HCT116 (cell line): ENCODE measurements around the gene LMNTD1. TPM values are rescaled to one million over a fixed set of nuclear protein-coding genes. Genes with fewer than 3 reads are reported as not detected.
A peak's percentile ranks its signal among the peaks of the same experiment; 100 is the strongest.

Experiments used
- ATAC-seq: fragments of 200-7000 bp; cut with Tn5 transposase; 2 replicates; pipeline ENCODE4 v1.9.1; 2020; ENCODE audit warnings: mild to moderate bottlenecking, moderate library complexity
- BruUV-seq: library from RNA; stranded (reverse); fragments of 400-500 nt; replicated peaks from 2 replicates; lab custom pipeline; 2021; lab: Mats Ljungman, UMichigan
- CTCF ChIA-PET: fragments of 300-600 bp; sonication (Branson Sonifier 250); formaldehyde crosslinking; loops from one replicate; lab custom pipeline; 2021; ENCODE audit warnings: antibody characterized with exemption; lab: Charles Lee
- POLR2A ChIA-PET: fragments of 300-600, 350-600 bp; sonication (Branson Sonifier 250); formaldehyde crosslinking; loops from one replicate; lab custom pipeline; 2021; ENCODE audit warnings: antibody characterized with exemption; lab: Charles Lee
- RAD21 ChIA-PET, 2 experiments: fragments of 300-600 bp; sonication (Branson Sonifier 250); formaldehyde crosslinking; loops; one replicate each; lab custom pipeline; 2023; ENCODE audit warnings: low total read pairs in 2 of 2; ENCODE audit not compliant: uncharacterized antibody in 2 of 2, unreplicated experiment in 2 of 2, low non-redundant PET in 1 of 2; lab: Charles Lee
- DNase-seq: peaks from one replicate; pipeline ENCODE4 v3.0.0-alpha.2; 2010; ENCODE audit warnings: low read depth, low spot score
- H2AFZ ChIP-seq: fragments of 200-600 bp; shearing (Covaris generic), sonication (generic); 2 replicates; pipeline ENCODE4 v1.6.1; 2017; ENCODE audit warnings: low read depth, mixed run types, mixed read lengths, antibody characterized with exemption, low read length; ENCODE audit not compliant: poor library complexity, severe bottlenecking
- H3K27ac ChIP-seq: 2 replicates; pipeline ENCODE4 v1.5.1; 2012; ENCODE audit warnings: low read depth, low read length
- H3K27me3 ChIP-seq: fragments of 200-600 bp; sonication (generic); 2 replicates; pipeline ENCODE4 v1.6.1; 2016; ENCODE audit warnings: mixed run types, low read length, mixed read lengths; ENCODE audit not compliant: insufficient read depth
- H3K36me3 ChIP-seq, 2 experiments: fragments of 200-500 bp in 1 of 2; fragments of 200-600 bp in 1 of 2; sonication (Bioruptor generic) in 1 of 2; sonication (generic) in 1 of 2; 2 replicates each; pipeline versions ENCODE4 v1.5.1 to v1.6.1; 2014 to 2016; ENCODE audit warnings: low read length in 2 of 2, inconsistent platforms in 1 of 2, mixed read lengths in 1 of 2, mixed run types in 1 of 2; ENCODE audit not compliant: insufficient read depth in 2 of 2, control insufficient read depth in 1 of 2
- H3K4me1 ChIP-seq, 2 experiments: fragments of 200-600 bp in 1 of 2; sonication (generic) in 1 of 2; 2 replicates each; pipeline versions ENCODE4 v1.5.1 to v1.6.1; 2012 to 2017; ENCODE audit warnings: low read length in 2 of 2, inconsistent platforms in 1 of 2, mild to moderate bottlenecking in 1 of 2, mixed read lengths in 1 of 2, mixed run types in 1 of 2, moderate library complexity in 1 of 2; ENCODE audit not compliant: insufficient read depth in 2 of 2, control insufficient read depth in 1 of 2
- H3K4me2 ChIP-seq: fragments of 200-600 bp; sonication (generic); 2 replicates; pipeline ENCODE4 v1.6.1; 2017; ENCODE audit warnings: mixed run types, low read length, mixed read lengths
- H3K4me3 ChIP-seq, 2 experiments: fragments of 200-600 bp in 1 of 2; sonication (generic) in 1 of 2; replicated peaks in 1 of 2; 2 replicates each; pipeline ENCODE4 v1.5.1; 2011 to 2016; ENCODE audit warnings: low read length in 2 of 2, control low read depth in 1 of 2, low read depth in 1 of 2, mild to moderate bottlenecking in 1 of 2, mixed read lengths in 1 of 2, mixed run types in 1 of 2
- H3K79me2 ChIP-seq: fragments of 200-600 bp; sonication (generic); 2 replicates; pipeline ENCODE4 v1.6.1; 2017; ENCODE audit warnings: mild to moderate bottlenecking, mixed run types, low read length, moderate library complexity, mixed read lengths; ENCODE audit not compliant: insufficient read depth
- H3K9ac ChIP-seq: fragments of 200-600 bp; sonication (generic); 2 replicates; pipeline ENCODE4 v1.6.1; 2016; ENCODE audit warnings: low read length, mixed read lengths
- H3K9me2 ChIP-seq: fragments of 200-600 bp; sonication (generic), shearing (Covaris generic); 2 replicates; pipeline ENCODE4 v1.6.1; 2017; ENCODE audit warnings: mixed run types, mild to moderate bottlenecking, moderate library complexity; ENCODE audit not compliant: insufficient read depth
- H3K9me3 ChIP-seq, 2 experiments: fragments of 200-500 bp in 1 of 2; fragments of 200-600 bp in 1 of 2; sonication (Bioruptor generic) in 1 of 2; sonication (generic) in 1 of 2; 2 replicates each; pipeline ENCODE4 v1.6.1; 2014 to 2017; ENCODE audit warnings: low read length in 2 of 2, mixed read lengths in 2 of 2, inconsistent platforms in 1 of 2, low read depth in 1 of 2, mild to moderate bottlenecking in 1 of 2, mixed run types in 1 of 2, moderate library complexity in 1 of 2; ENCODE audit not compliant: control insufficient read depth in 1 of 2, insufficient read depth in 1 of 2
- H4K20me1 ChIP-seq: fragments of 200-600 bp; sonication (generic), shearing (Covaris generic); 2 replicates; pipeline ENCODE4 v1.6.1; 2017; ENCODE audit warnings: mixed run types, mild to moderate bottlenecking, moderate library complexity; ENCODE audit not compliant: insufficient read depth
- ELF1 ChIP-seq: IDR thresholded peaks from 2 replicates; pipeline ENCODE4 v1.6.1; 2012; ENCODE audit warnings: low read depth, borderline replicate concordance
- EZH2phosphoT487 ChIP-seq: fragments of 200-600 bp; IDR thresholded peaks from 2 replicates; pipeline ENCODE4 v1.6.1; 2018; ENCODE audit warnings: antibody characterized with exemption, borderline replicate concordance
- FOSL1 ChIP-seq: IDR thresholded peaks from 2 replicates; pipeline ENCODE4 v1.6.1; 2012; ENCODE audit warnings: low read depth
- JUND ChIP-seq: IDR thresholded peaks from 2 replicates; pipeline ENCODE4 v1.6.1; 2012
- POLR2A ChIP-seq: IDR thresholded peaks from 2 replicates; pipeline ENCODE4 v1.7.0; 2011; ENCODE audit warnings: borderline replicate concordance; ENCODE audit not compliant: insufficient read depth, insufficient read length; ENCODE audit errors: extremely low read depth
- POLR2AphosphoS5 ChIP-seq: IDR thresholded peaks from 2 replicates; pipeline ENCODE4 v1.6.1; 2011; ENCODE audit warnings: mild to moderate bottlenecking, low read depth, low read length, moderate library complexity
- RAD21 ChIP-seq: IDR thresholded peaks from 2 replicates; pipeline ENCODE4 v1.6.1; 2012; ENCODE audit warnings: low read depth, mild to moderate bottlenecking
- REST ChIP-seq: IDR thresholded peaks from 2 replicates; pipeline ENCODE4 v1.6.1; 2012; ENCODE audit warnings: low read depth
- SRF ChIP-seq: IDR thresholded peaks from 2 replicates; pipeline ENCODE4 v1.6.1; 2012; ENCODE audit warnings: low read depth
- YY1 ChIP-seq: IDR thresholded peaks from 2 replicates; pipeline ENCODE4 v1.6.1; 2011; ENCODE audit warnings: low read length, low read depth, moderate library complexity, mild to moderate bottlenecking; ENCODE audit not compliant: insufficient replicate concordance; ENCODE audit errors: extremely low read depth
- ZFX ChIP-seq: fragments of 450-650 bp; IDR thresholded peaks from 2 replicates; pipeline ENCODE4 v1.6.1; 2017
- ZNF274 ChIP-seq: fragments of 200-500 bp; sonication (Bioruptor generic); IDR thresholded peaks from 2 replicates; pipeline ENCODE4 v1.6.1; 2014; ENCODE audit warnings: mild to moderate bottlenecking, low read depth, low read length, inconsistent platforms
- intact Hi-C: fragments of 100-400 bp; cut with micrococcal nuclease; formaldehyde crosslinking; loops from 2 replicates; pipeline ENCODE4 v1.10.0; 2022
- total RNA-seq: library from RNA; stranded (reverse); gene quantifications from one replicate; pipeline ENCODE4 v1.2.1, GENCODE V29; 2021; ENCODE audit not compliant: unreplicated experiment
- TF ChIP-seq, protein P1 (sequence below), 3 experiments: fragments of 200-600 bp in 1 of 3; sonication (generic) in 1 of 3; IDR thresholded peaks in 2 of 3; conservative IDR thresholded peaks in 1 of 3; 2 replicates each; pipeline ENCODE4 v1.5.1; 2012 to 2017; ENCODE audit warnings: low read depth in 2 of 3, low read length in 2 of 3, antibody characterized with exemption in 1 of 3, borderline replicate concordance in 1 of 3, control low read depth in 1 of 3, mild to moderate bottlenecking in 1 of 3, mixed read lengths in 1 of 3, mixed run types in 1 of 3, moderate library complexity in 1 of 3; ENCODE audit not compliant: insufficient read depth in 1 of 3
- TF ChIP-seq, protein P2 (sequence below): IDR thresholded peaks from 2 replicates; pipeline ENCODE4 v1.6.1; 2012

LMNTD1 gene
- total RNA-seq, 1 experiment from 2014 or later: not detected

DNA sequence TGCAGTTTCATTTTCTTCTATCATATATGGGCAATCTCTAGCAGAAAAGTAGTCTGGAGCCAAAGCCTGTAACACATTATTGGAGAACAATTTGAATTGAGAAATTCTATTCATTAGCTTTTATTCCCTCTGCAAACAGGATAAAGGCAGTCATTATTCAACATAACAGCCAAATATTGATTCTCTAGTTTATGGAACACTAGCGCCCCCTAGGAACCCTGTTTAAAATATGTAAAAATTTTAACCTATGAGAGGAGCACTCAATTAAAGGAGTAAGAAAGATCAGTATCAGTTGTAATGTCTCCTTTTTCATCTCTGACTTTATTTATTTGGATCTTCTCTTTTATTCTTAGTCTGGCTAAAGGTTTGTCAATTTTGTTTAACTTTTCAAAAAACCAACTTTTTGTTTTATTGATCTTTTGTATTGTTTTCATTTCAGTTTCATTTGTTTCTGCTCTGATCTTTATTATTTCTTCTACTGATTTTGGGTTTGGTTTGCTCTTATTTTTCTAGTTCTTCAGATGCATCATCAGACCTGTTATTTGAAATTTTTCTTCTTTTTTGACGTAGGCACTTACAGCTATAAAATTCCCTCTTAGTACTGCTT, 4.8 kb upstream of the LMNTD1 start:
- no peak for TF ChIP-seq REST
- TF ChIP-seq, protein P1, sequence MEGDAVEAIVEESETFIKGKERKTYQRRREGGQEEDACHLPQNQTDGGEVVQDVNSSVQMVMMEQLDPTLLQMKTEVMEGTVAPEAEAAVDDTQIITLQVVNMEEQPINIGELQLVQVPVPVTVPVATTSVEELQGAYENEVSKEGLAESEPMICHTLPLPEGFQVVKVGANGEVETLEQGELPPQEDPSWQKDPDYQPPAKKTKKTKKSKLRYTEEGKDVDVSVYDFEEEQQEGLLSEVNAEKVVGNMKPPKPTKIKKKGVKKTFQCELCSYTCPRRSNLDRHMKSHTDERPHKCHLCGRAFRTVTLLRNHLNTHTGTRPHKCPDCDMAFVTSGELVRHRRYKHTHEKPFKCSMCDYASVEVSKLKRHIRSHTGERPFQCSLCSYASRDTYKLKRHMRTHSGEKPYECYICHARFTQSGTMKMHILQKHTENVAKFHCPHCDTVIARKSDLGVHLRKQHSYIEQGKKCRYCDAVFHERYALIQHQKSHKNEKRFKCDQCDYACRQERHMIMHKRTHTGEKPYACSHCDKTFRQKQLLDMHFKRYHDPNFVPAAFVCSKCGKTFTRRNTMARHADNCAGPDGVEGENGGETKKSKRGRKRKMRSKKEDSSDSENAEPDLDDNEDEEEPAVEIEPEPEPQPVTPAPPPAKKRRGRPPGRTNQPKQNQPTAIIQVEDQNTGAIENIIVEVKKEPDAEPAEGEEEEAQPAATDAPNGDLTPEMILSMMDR (IDR thresholded peaks at IDR 0.05 in 2 of 3, conservative IDR thresholded peaks at IDR 0.05 in 1 of 3; ENCODE audit: borderline replicate concordance in 1 of 3, insufficient read depth in 1 of 3, low read depth in 2 of 3, low read length in 2 of 3): peak; percentile 60 to 73 (median 60); a peak in 5 of 6 replicates
- no peak for TF ChIP-seq SRF
- TF ChIP-seq POLR2A: no peak
- TF ChIP-seq ELF1: no peak
- TF ChIP-seq RAD21: peak; percentile 73
- TF ChIP-seq ZFX: no peak
- TF ChIP-seq JUND: no peak
- no peak for TF ChIP-seq FOSL1
- no peak for TF ChIP-seq EZH2phosphoT487
- no peak for TF ChIP-seq POLR2AphosphoS5
- TF ChIP-seq, protein P2, sequence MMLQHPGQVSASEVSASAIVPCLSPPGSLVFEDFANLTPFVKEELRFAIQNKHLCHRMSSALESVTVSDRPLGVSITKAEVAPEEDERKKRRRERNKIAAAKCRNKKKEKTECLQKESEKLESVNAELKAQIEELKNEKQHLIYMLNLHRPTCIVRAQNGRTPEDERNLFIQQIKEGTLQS: no peak
- no peak for TF ChIP-seq ZNF274
- TF ChIP-seq YY1: no peak
- H3K27ac ChIP-seq: no peak overlapping the region
- ATAC-seq (peak; percentile 49), DNase-seq (peak; percentile 54)
- no peaks in the 10 kb centered on the region for H3K4me1 ChIP-seq
- no peak overlapping the region for H3K4me3 ChIP-seq
- no peaks in the 10 kb centered on the region for H3K36me3 ChIP-seq
- ChIA-PET POLR2A (no interaction called here), CTCF (interaction anchor here (0.9 to 1.8 kb wide), 6 partner anchors 8 to 317 kb away, joined by 3 to 17 read pairs (median 4); no protein-coding TSS in a partner anchor), RAD21 (interaction anchor here in 1 of 2 experiments (0.6 kb wide), 1 partner anchor 170 kb away, joined by 3 read pairs; no protein-coding TSS in a partner anchor)
- no peaks in the 10 kb centered on the region for H3K27me3 ChIP-seq
- intact Hi-C loops: loop anchor here (1.0 to 10.0 kb wide), 4 partner anchors 122 to 563 kb away; no protein-coding TSS in a partner anchor
- H3K79me2 ChIP-seq: no peaks in the 10 kb centered on the region
- BruUV-seq: no TSS peak
- H2AFZ ChIP-seq: peak overlapping the region; percentile 6
- H3K9ac ChIP-seq: no peak overlapping the region
- H3K9me3 ChIP-seq: no peaks in the 10 kb centered on the region
- H3K9me2 ChIP-seq: no peaks in the 10 kb centered on the region
- H3K4me2 ChIP-seq: no peak overlapping the region
- H4K20me1 ChIP-seq: no peaks in the 10 kb centered on the region
